Measurements from ENCODE around the gene RHOC. TPM values are rescaled to one million over a fixed set of nuclear protein-coding genes. Genes with fewer than 3 reads are reported as not detected.

Gene RHOC
- total RNA-seq, 1 experiment from 2014 or later = 197 TPM

GRCh38 chr1:112702420-112703261 lies 4.3 kb downstream of the RHOC start:
- TF ChIP-seq REST (IDR thresholded peaks at IDR 0.05; ENCODE audit: insufficient read depth in 1 of 2, low read depth in 2 of 2, low read length in 1 of 2) = no peak
- TF ChIP-seq POLR2AphosphoS5 (IDR thresholded peaks at IDR 0.05; ENCODE audit: low read depth, low read length) = no peak
- TF ChIP-seq CTCF (IDR thresholded peaks at IDR 0.05) = no peak
- TF ChIP-seq TCF7L2 (IDR thresholded peaks at IDR 0.05; ENCODE audit: low read depth, low read length) = no peak
- no peak for TF ChIP-seq SIN3A (IDR thresholded peaks at IDR 0.05; ENCODE audit: borderline replicate concordance, insufficient read depth, low read depth, low read length)
- DNase-seq (ENCODE audit: low read depth, low spot score) (no peak), ATAC-seq (no peak)
- CTCF ChIA-PET = interaction anchor here (0.6 kb wide), 3 partner anchors 9 to 676 kb away, joined by 3 to 4 read pairs (median 3); no protein-coding TSS in a partner anchor
- intact Hi-C loops (cut with micrococcal nuclease; ENCODE audit: unreplicated experiment) = no loop called here
- peak overlapping the region; percentile 54; the same call in 1 of the 2 replicates for H3K27ac ChIP-seq (ENCODE audit: low read length)
- in situ Hi-C loops (cut with HindIII; ENCODE audit: low pct_unique_long_range_greater_than_20kb, low sequenced_read_pairs) = no loop called here
- H3K4me3 ChIP-seq (ENCODE audit: low read depth in 2 of 2, low read length in 2 of 2) = no peak overlapping the region
- BruUV-seq (replicated peaks) = no TSS peak
- H3K27me3 ChIP-seq (ENCODE audit: control insufficient read depth, insufficient read depth, low read length) = no peaks in the 10 kb centered on the region
- H3K4me1 ChIP-seq (ENCODE audit: control insufficient read depth, insufficient read depth, low read length) = peaks cover 57% of the 10 kb centered on the region
- H3K9me3 ChIP-seq (ENCODE audit: control insufficient read depth, insufficient read depth, low read depth, low read length) = no peaks in the 10 kb centered on the region
- POLR2A ChIA-PET = interaction anchor here (0.7 kb wide), 1 partner anchor 19 kb away, joined by 3 read pairs; no protein-coding TSS in a partner anchor
- peaks cover 2% of the 10 kb centered on the region for H3K36me3 ChIP-seq (ENCODE audit: control insufficient read depth, insufficient read depth, low read length)

GRCh38 chr1:112702067-112702395 lies 4.9 kb downstream of the RHOC start:
- TF ChIP-seq REST (IDR thresholded peaks at IDR 0.05; ENCODE audit: insufficient read depth in 1 of 2, low read depth in 2 of 2, low read length in 1 of 2) (no peak), SIN3A (IDR thresholded peaks at IDR 0.05; ENCODE audit: borderline replicate concordance, insufficient read depth, low read depth, low read length) (no peak), CTCF (IDR thresholded peaks at IDR 0.05) (no peak), TCF7L2 (IDR thresholded peaks at IDR 0.05; ENCODE audit: low read depth, low read length) (no peak), POLR2AphosphoS5 (IDR thresholded peaks at IDR 0.05; ENCODE audit: low read depth, low read length) (no peak)
- intact Hi-C loops (cut with micrococcal nuclease; ENCODE audit: unreplicated experiment) (no loop called here), in situ Hi-C loops (cut with HindIII; ENCODE audit: low pct_unique_long_range_greater_than_20kb, low sequenced_read_pairs) (no loop called here)
- DNase-seq (ENCODE audit: low read depth, low spot score) (no peak), ATAC-seq (no peak)
- no TSS peak for BruUV-seq (replicated peaks)
- CTCF ChIA-PET = interaction anchor here (0.6 kb wide), 2 partner anchors 330 to 675 kb away, joined by 3 to 4 read pairs; no protein-coding TSS in a partner anchor
- H3K4me3 ChIP-seq (ENCODE audit: low read depth in 2 of 2, low read length in 2 of 2) = no peak overlapping the region
- peak overlapping the region; percentile 54; the same call in 1 of the 2 replicates for H3K27ac ChIP-seq (ENCODE audit: low read length)
- no peaks in the 10 kb centered on the region for H3K9me3 ChIP-seq (ENCODE audit: control insufficient read depth, insufficient read depth, low read depth, low read length)
- POLR2A ChIA-PET = interaction anchor here (0.7 kb wide), 1 partner anchor 19 kb away, joined by 3 read pairs; no protein-coding TSS in a partner anchor
- no peaks in the 10 kb centered on the region for H3K27me3 ChIP-seq (ENCODE audit: control insufficient read depth, insufficient read depth, low read length)
- H3K36me3 ChIP-seq (ENCODE audit: control insufficient read depth, insufficient read depth, low read length) = peaks cover 2% of the 10 kb centered on the region
- H3K4me1 ChIP-seq (ENCODE audit: control insufficient read depth, insufficient read depth, low read length) = peaks cover 57% of the 10 kb centered on the region

Measured in Panc1 (cell line).